Dedifferentiated amniotic fluid mesenchymal stem cell (primary cell): ENCODE data around the gene DOCK9.
"Not testable (repeated sequence)": the region's sequence is repeated elsewhere in the genome, so short reads cannot be mapped to it uniquely, and the experiment has no call there.

Experiments
- DNase-seq: peaks from one replicate; pipeline ENCODE4 v3.0.0-alpha.2; 2016; ENCODE audit errors: extremely low spot score

The DOCK9 gene

GRCh38 chr13:98918771-98919170 is 59.1 kb downstream of the DOCK9 start:
- no peak for DNase-seq

GRCh38 chr13:98917116-98917515 is 60.7 kb downstream of the DOCK9 start:
- DNase-seq: no peak

- no peak for DNase-seq
Observed at GRCh38 chr13:98916403-98916802, 61.5 kb downstream of the DOCK9 start.

- DNase-seq: no peak
Observed at GRCh38 chr13:98915981-98916380, 61.9 kb downstream of the DOCK9 start.

GRCh38 chr13:98915563-98915962 is 62.3 kb downstream of the DOCK9 start:
- DNase-seq: no peak

GRCh38 chr13:98913741-98914140 is 64.1 kb downstream of the DOCK9 start:
- no peak for DNase-seq

GRCh38 chr13:98912846-98913245 is 65.0 kb downstream of the DOCK9 start:
- DNase-seq: no peak

- DNase-seq: no peak
Observed at GRCh38 chr13:98910501-98910951, 67.3 kb downstream of the DOCK9 start.

- DNase-seq: no peak
Observed at GRCh38 chr13:98909016-98909415, 68.8 kb downstream of the DOCK9 start.

GRCh38 chr13:98906746-98907502 is 70.9 kb downstream of the DOCK9 start:
- no peak for DNase-seq

- DNase-seq: no peak
Observed at GRCh38 chr13:98905199-98905598, 72.7 kb downstream of the DOCK9 start.

GRCh38 chr13:98900442-98900841 is 77.4 kb downstream of the DOCK9 start:
- no peak for DNase-seq

GRCh38 chr13:98897706-98898105 is 80.2 kb downstream of the DOCK9 start:
- no peak for DNase-seq

GRCh38 chr13:98896868-98897144 is 81.1 kb downstream of the DOCK9 start:
- no peak for DNase-seq

GRCh38 chr13:98896083-98896867 is 81.6 kb downstream of the DOCK9 start:
- DNase-seq: no peak

GRCh38 chr13:98894814-98895213 is 83.0 kb downstream of the DOCK9 start:
- not testable (repeated sequence) for DNase-seq

- no peak for DNase-seq
Observed at GRCh38 chr13:98893371-98893770, 84.5 kb downstream of the DOCK9 start.

- DNase-seq: no peak
Observed at GRCh38 chr13:98892821-98893220, 85.0 kb downstream of the DOCK9 start.

GRCh38 chr13:98892077-98892476 is 85.8 kb downstream of the DOCK9 start:
- no peak for DNase-seq

GRCh38 chr13:98890925-98891324 is 86.9 kb downstream of the DOCK9 start:
- no peak for DNase-seq

GRCh38 chr13:98890186-98890585 is 87.7 kb downstream of the DOCK9 start:
- no peak for DNase-seq

GRCh38 chr13:98889419-98890085 is 88.3 kb downstream of the DOCK9 start:
- DNase-seq: no peak

- DNase-seq: no peak
Observed at GRCh38 chr13:98888890-98889279, 89.0 kb downstream of the DOCK9 start.
